ENCODE measurements around the gene TMPRSS9. TPM values are rescaled to one million over a fixed set of nuclear protein-coding genes. Genes with fewer than 3 reads are reported as not detected.

Gene TMPRSS9
- total RNA-seq, 1 donor from 2014 or later = not detected

- TF ChIP-seq, protein P1, sequence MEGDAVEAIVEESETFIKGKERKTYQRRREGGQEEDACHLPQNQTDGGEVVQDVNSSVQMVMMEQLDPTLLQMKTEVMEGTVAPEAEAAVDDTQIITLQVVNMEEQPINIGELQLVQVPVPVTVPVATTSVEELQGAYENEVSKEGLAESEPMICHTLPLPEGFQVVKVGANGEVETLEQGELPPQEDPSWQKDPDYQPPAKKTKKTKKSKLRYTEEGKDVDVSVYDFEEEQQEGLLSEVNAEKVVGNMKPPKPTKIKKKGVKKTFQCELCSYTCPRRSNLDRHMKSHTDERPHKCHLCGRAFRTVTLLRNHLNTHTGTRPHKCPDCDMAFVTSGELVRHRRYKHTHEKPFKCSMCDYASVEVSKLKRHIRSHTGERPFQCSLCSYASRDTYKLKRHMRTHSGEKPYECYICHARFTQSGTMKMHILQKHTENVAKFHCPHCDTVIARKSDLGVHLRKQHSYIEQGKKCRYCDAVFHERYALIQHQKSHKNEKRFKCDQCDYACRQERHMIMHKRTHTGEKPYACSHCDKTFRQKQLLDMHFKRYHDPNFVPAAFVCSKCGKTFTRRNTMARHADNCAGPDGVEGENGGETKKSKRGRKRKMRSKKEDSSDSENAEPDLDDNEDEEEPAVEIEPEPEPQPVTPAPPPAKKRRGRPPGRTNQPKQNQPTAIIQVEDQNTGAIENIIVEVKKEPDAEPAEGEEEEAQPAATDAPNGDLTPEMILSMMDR (IDR thresholded peaks at IDR 0.05) = no peak
- TF ChIP-seq POLR2AphosphoS5 (IDR thresholded peaks at IDR 0.05; ENCODE audit: insufficient read depth in 1 of 2, low read depth in 1 of 2) (no peak), POLR2A (IDR thresholded peaks at IDR 0.05) (no peak)
- H3K9me3 ChIP-seq = no peaks in the 10 kb centered on the region
- no peaks in the 10 kb centered on the region for H3K36me3 ChIP-seq
- no peaks in the 10 kb centered on the region for H3K27me3 ChIP-seq
- intact Hi-C loops (cut with DNase I) = no loop called here
- DNase-seq (ENCODE audit: extremely low spot score in 2 of 2) = no peak
- no peak overlapping the region for H3K27ac ChIP-seq
- peaks cover 20% of the 10 kb centered on the region for H3K4me1 ChIP-seq
- H3K4me3 ChIP-seq = no peak overlapping the region
These were observed 93.5 kb downstream of the TMPRSS9 start for GRCh38 chr19:2453431-2454025.

DNA sequence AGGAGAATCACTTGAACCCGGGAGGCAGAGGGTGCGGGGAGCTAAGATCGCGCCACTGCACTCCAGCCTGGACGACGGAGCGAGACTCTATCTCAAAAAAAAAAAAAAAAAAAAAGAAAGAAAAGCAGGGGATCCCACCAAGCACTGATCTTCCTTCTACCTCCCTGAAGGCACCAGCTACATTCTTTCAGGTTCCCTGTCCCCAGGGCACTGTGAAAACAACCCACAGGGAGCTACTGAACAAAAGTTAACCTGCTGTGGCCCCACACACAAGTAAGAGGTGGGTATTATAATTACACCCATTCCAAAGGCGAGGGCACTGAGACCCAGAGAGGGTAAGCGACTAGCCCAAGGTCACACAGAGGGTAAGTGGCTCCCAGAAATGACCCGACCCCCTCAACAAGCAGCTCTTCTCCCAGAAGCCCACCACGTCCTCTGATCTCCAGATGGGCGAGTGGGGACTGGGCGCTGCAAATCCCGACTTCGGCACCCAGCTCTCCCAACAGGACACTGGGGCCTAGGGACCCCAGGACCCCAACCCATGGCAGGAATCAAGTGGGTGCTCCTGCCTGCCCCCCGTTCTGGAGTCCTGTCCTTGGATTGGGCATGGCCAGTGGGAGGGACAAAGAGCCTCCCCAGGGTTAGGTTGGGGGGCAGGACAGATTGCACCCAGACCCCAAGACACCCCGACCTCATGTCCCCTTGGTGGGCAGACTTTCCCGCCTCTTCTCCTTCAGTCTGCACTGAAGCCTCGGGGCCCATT lies 94.3 kb downstream of the TMPRSS9 start:
- Histone ChIP-seq H3K27me3 (no peaks in the 10 kb centered on the region), H3K27ac (no peak overlapping the region), H3K36me3 (no peaks in the 10 kb centered on the region), H3K4me3 (no peak overlapping the region), H3K9me3 (no peaks in the 10 kb centered on the region), H3K4me1 (peaks cover 20% of the 10 kb centered on the region)
- TF ChIP-seq, protein P1 (IDR thresholded peaks at IDR 0.05) = no peak
- TF ChIP-seq POLR2A (IDR thresholded peaks at IDR 0.05) (no peak), POLR2AphosphoS5 (IDR thresholded peaks at IDR 0.05; ENCODE audit: insufficient read depth in 1 of 2, low read depth in 1 of 2) (no peak)
- DNase-seq (ENCODE audit: extremely low spot score in 2 of 2) = no peak
- intact Hi-C loops (cut with DNase I) = no loop called here

GRCh38 chr19:2454962-2455850 lies 95.1 kb downstream of the TMPRSS9 start:
- intact Hi-C loops (cut with DNase I) = loop anchor here (5.0 kb wide), 1 partner anchor 327 kb away; the partner anchor contains the start of gene SGTA
- peaks cover 20% of the 10 kb centered on the region for H3K4me1 ChIP-seq
- H3K27ac ChIP-seq = peak overlapping the region; percentile 63
- H3K9me3 ChIP-seq = no peaks in the 10 kb centered on the region
- no peaks in the 10 kb centered on the region for H3K36me3 ChIP-seq
- TF ChIP-seq, protein P1 (IDR thresholded peaks at IDR 0.05) = no peak
- TF ChIP-seq POLR2A (IDR thresholded peaks at IDR 0.05) = no peak
- no peak for TF ChIP-seq POLR2AphosphoS5 (IDR thresholded peaks at IDR 0.05; ENCODE audit: insufficient read depth in 1 of 2, low read depth in 1 of 2)
- no peak for DNase-seq (ENCODE audit: extremely low spot score in 2 of 2)
- H3K4me3 ChIP-seq = peak overlapping the region; percentile 93 to 96
- H3K27me3 ChIP-seq = no peaks in the 10 kb centered on the region

DNA sequence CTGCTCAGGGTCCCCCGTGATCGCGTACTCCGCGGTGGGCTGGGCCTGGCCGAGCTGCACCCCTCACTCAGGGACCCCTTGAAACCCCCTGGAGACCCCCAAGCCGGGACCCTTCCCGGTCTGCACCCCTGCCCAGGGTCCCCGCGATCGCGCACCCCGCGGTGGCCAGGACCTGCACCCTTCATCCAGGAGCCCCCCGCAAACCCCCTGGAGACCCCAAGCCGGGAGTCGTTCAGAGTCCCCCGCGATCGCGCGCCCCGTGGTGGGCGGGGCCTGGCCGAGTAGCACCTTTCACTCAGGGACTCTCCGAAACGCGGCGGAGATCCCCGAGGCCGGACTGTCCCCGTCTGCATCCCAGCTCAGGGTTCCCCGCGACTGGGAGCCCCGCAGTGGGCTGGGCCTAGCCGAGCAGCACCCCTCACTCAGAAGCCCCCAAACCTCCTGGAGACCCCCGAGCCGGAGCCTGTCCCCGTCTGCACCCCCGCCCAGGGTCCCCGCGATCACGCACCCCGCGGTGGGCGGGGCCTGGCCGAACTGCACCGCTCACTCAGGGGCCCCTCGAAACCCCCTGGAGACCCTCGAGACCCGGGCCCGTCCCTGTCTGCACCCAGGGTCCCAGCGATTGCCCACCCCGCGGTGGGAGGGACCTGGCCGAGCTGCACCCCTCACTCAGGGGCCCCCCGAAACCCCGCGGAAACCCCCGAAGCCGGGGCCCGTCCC lies 95.9 kb downstream of the TMPRSS9 start:
- intact Hi-C loops (cut with DNase I) = loop anchor here (5.0 kb wide), 1 partner anchor 326 kb away; the partner anchor contains the start of gene SGTA
- Histone ChIP-seq H3K4me1 (peaks cover 20% of the 10 kb centered on the region), H3K27ac (peak overlapping the region; percentile 63), H3K9me3 (no peaks in the 10 kb centered on the region), H3K4me3 (peak overlapping the region; percentile 93 to 96), H3K27me3 (no peaks in the 10 kb centered on the region), H3K36me3 (no peaks in the 10 kb centered on the region)
- no peak for DNase-seq (ENCODE audit: extremely low spot score in 2 of 2)
- TF ChIP-seq POLR2A (IDR thresholded peaks at IDR 0.05) = no peak
- no peak for TF ChIP-seq POLR2AphosphoS5 (IDR thresholded peaks at IDR 0.05; ENCODE audit: insufficient read depth in 1 of 2, low read depth in 1 of 2)
- TF ChIP-seq, protein P1 (IDR thresholded peaks at IDR 0.05) = no peak
